Astrocyte (in vitro differentiated cells and primary cell): ENCODE measurements around the gene COX4I2. TPM values are rescaled to one million over a fixed set of nuclear protein-coding genes. Genes with fewer than 3 reads are reported as not detected.

Source experiments
- DNase-seq: peaks from one replicate; pipeline ENCODE4 v3.0.0-alpha.2; 2010; ENCODE audit warnings: low read depth
- FAIRE-seq: peaks from 2 replicates; lab custom pipeline; 2011; peaks lifted over from hg19 to GRCh38; lab: Jason Lieb, UNC
- H2AFZ ChIP-seq: 2 replicates; pipeline ENCODE4 v1.6.0; 2012; ENCODE audit warnings: low read depth, low read length, inconsistent platforms
- H3K27ac ChIP-seq: 2 replicates; pipeline ENCODE4 v1.5.1; 2011; ENCODE audit warnings: low read depth, low read length, inconsistent platforms
- H3K27me3 ChIP-seq: 2 replicates; pipeline ENCODE4 v1.6.0; 2011; ENCODE audit warnings: low read length, inconsistent platforms; ENCODE audit not compliant: insufficient read depth
- H3K36me3 ChIP-seq: 2 replicates; pipeline ENCODE4 v1.5.1; 2011; ENCODE audit warnings: low read length, inconsistent platforms; ENCODE audit not compliant: insufficient read depth
- H3K4me1 ChIP-seq: 2 replicates; pipeline ENCODE4 v1.5.1; 2011; ENCODE audit warnings: low read length, inconsistent platforms; ENCODE audit not compliant: insufficient read depth
- H3K4me2 ChIP-seq: 2 replicates; pipeline ENCODE4 v1.6.0; 2012; ENCODE audit warnings: low read length, inconsistent platforms
- H3K4me3 ChIP-seq: 2 replicates; pipeline ENCODE4 v1.5.1; 2011; ENCODE audit warnings: low read depth, mild to moderate bottlenecking, low read length, inconsistent platforms; ENCODE audit not compliant: insufficient read depth
- H3K79me2 ChIP-seq: 2 replicates; pipeline ENCODE4 v1.6.0; 2012; ENCODE audit warnings: mild to moderate bottlenecking, low read length, inconsistent platforms; ENCODE audit not compliant: insufficient read depth
- H3K9ac ChIP-seq: 2 replicates; pipeline ENCODE4 v1.6.0; 2012; ENCODE audit warnings: mild to moderate bottlenecking, low read length, inconsistent platforms
- H3K9me3 ChIP-seq: 2 replicates; pipeline ENCODE4 v1.5.1; 2012; ENCODE audit warnings: low read depth, mild to moderate bottlenecking, low read length, inconsistent platforms; ENCODE audit not compliant: insufficient read depth
- H4K20me1 ChIP-seq: 2 replicates; pipeline ENCODE4 v1.6.0; 2012; ENCODE audit warnings: low read length, inconsistent platforms; ENCODE audit not compliant: insufficient read depth
- H3K27ac Mint-ChIP-seq: one replicate; pipeline ENCODE4 v1.8.0; 2021; ENCODE audit warnings: mild to moderate bottlenecking, mixed read lengths; ENCODE audit not compliant: unreplicated experiment
- H3K27me3 Mint-ChIP-seq: one replicate; pipeline ENCODE4 v1.8.0; 2021; ENCODE audit warnings: low read depth, mixed read lengths; ENCODE audit not compliant: unreplicated experiment
- H3K36me3 Mint-ChIP-seq: one replicate; pipeline ENCODE4 v1.8.0; 2021; ENCODE audit warnings: low read depth, mixed read lengths; ENCODE audit not compliant: unreplicated experiment
- H3K4me1 Mint-ChIP-seq: one replicate; pipeline ENCODE4 v1.8.0; 2021; ENCODE audit warnings: low read depth, mixed read lengths; ENCODE audit not compliant: unreplicated experiment
- H3K4me3 Mint-ChIP-seq: one replicate; pipeline ENCODE4 v1.8.0; 2021; ENCODE audit warnings: mild to moderate bottlenecking, moderate library complexity, mixed read lengths; ENCODE audit not compliant: unreplicated experiment
- H3K9me3 Mint-ChIP-seq: one replicate; pipeline ENCODE4 v1.8.0; 2021; ENCODE audit warnings: mild to moderate bottlenecking, mixed read lengths; ENCODE audit not compliant: unreplicated experiment
- CTCF ChIP-seq: IDR thresholded peaks from 2 replicates; pipeline ENCODE4 v1.5.1; 2011; ENCODE audit warnings: low read depth, mild to moderate bottlenecking, inconsistent platforms, low read length, moderate library complexity; ENCODE audit not compliant: insufficient read depth
- EZH2 ChIP-seq: IDR thresholded peaks from 2 replicates; pipeline ENCODE4 v1.6.1; 2012; ENCODE audit warnings: mild to moderate bottlenecking, low read length, inconsistent platforms; ENCODE audit not compliant: insufficient read depth
- total RNA-seq: library from RNA; stranded (reverse); gene quantifications from 2 replicates; pipeline ENCODE4 v1.2.1, GENCODE V29; 2021

COX4I2 gene
- total RNA-seq, 1 donor from 2014 or later, result not detected

GRCh38 chr20:31681769-31682168, 44.1 kb downstream of the COX4I2 start:
- peak overlapping the region; percentile 7 for H3K27ac Mint-ChIP-seq
- peaks cover 60% of the 10 kb centered on the region for H4K20me1 ChIP-seq
- H3K79me2 ChIP-seq, result peaks cover 90% of the 10 kb centered on the region
- H3K9me3 Mint-ChIP-seq, result no peaks in the 10 kb centered on the region
- peaks cover 39% of the 10 kb centered on the region for H3K36me3 Mint-ChIP-seq
- H2AFZ ChIP-seq, result no peak overlapping the region
- H3K27me3 Mint-ChIP-seq, result no peaks in the 10 kb centered on the region
- H3K27me3 ChIP-seq, result no peaks in the 10 kb centered on the region
- H3K4me3 Mint-ChIP-seq, result no peak overlapping the region
- H3K27ac ChIP-seq, result no peak overlapping the region
- peaks cover 44% of the 10 kb centered on the region for H3K4me1 Mint-ChIP-seq
- FAIRE-seq (no peak), DNase-seq (no peak)
- peaks cover 17% of the 10 kb centered on the region for H3K4me1 ChIP-seq
- H3K4me3 ChIP-seq, result no peak overlapping the region
- H3K4me2 ChIP-seq, result no peak overlapping the region
- H3K9ac ChIP-seq, result no peak overlapping the region
- no peak for TF ChIP-seq EZH2
- no peak for TF ChIP-seq CTCF
- no peaks in the 10 kb centered on the region for H3K9me3 ChIP-seq
- H3K36me3 ChIP-seq, result peaks cover 12% of the 10 kb centered on the region

GRCh38 chr20:31682352-31682751, 44.6 kb downstream of the COX4I2 start:
- Histone ChIP-seq H3K4me2 (no peak overlapping the region), H4K20me1 (peaks cover 64% of the 10 kb centered on the region), H3K4me3 (no peak overlapping the region), H3K4me1 (peaks cover 17% of the 10 kb centered on the region), H3K9me3 (no peaks in the 10 kb centered on the region), H2AFZ (no peak overlapping the region), H3K27ac (no peak overlapping the region), H3K36me3 (peaks cover 12% of the 10 kb centered on the region), H3K79me2 (peaks cover 93% of the 10 kb centered on the region), H3K27me3 (no peaks in the 10 kb centered on the region), H3K9ac (no peak overlapping the region)
- Mint-ChIP-seq H3K36me3 (peaks cover 44% of the 10 kb centered on the region), H3K9me3 (no peaks in the 10 kb centered on the region), H3K4me1 (peaks cover 43% of the 10 kb centered on the region), H3K27ac (no peak overlapping the region), H3K4me3 (no peak overlapping the region), H3K27me3 (no peaks in the 10 kb centered on the region)
- FAIRE-seq (no peak), DNase-seq (no peak)
- TF ChIP-seq CTCF (no peak), EZH2 (no peak)

GRCh38 chr20:31682927-31683326, 45.2 kb downstream of the COX4I2 start:
- FAIRE-seq (no peak), DNase-seq (no peak)
- Histone ChIP-seq H3K9me3 (no peaks in the 10 kb centered on the region), H3K4me3 (no peak overlapping the region), H3K9ac (no peak overlapping the region), H3K4me1 (peaks cover 15% of the 10 kb centered on the region), H3K4me2 (no peak overlapping the region), H2AFZ (no peak overlapping the region), H3K36me3 (peaks cover 12% of the 10 kb centered on the region), H3K27me3 (no peaks in the 10 kb centered on the region), H3K79me2 (peaks cover 92% of the 10 kb centered on the region), H4K20me1 (peaks cover 59% of the 10 kb centered on the region), H3K27ac (no peak overlapping the region)
- no peak overlapping the region for H3K27ac Mint-ChIP-seq
- H3K9me3 Mint-ChIP-seq, result no peaks in the 10 kb centered on the region
- peaks cover 41% of the 10 kb centered on the region for H3K36me3 Mint-ChIP-seq
- no peak overlapping the region for H3K4me3 Mint-ChIP-seq
- TF ChIP-seq EZH2, result no peak
- no peak for TF ChIP-seq CTCF
- H3K27me3 Mint-ChIP-seq, result no peaks in the 10 kb centered on the region
- peaks cover 37% of the 10 kb centered on the region for H3K4me1 Mint-ChIP-seq
